IPS-18a (cell line): ENCODE results near the gene KIF4A.
A peak's percentile ranks its signal among the peaks of the same experiment; 100 is the strongest.
"Not testable (repeated sequence)": the region's sequence is repeated elsewhere in the genome, so short reads cannot be mapped to it uniquely, and the experiment has no call there.

Experiments used
- H3K27ac ChIP-seq: one replicate; pipeline ENCODE4 v1.5.1; 2013; ENCODE audit warnings: low read length
- H3K27me3 ChIP-seq: one replicate; pipeline ENCODE4 v1.6.1; 2013; ENCODE audit warnings: mild to moderate bottlenecking, low read length; ENCODE audit not compliant: control insufficient read depth, insufficient read depth
- H3K36me3 ChIP-seq: one replicate; pipeline ENCODE4 v1.6.1; 2013; ENCODE audit warnings: low read depth, low read length; ENCODE audit not compliant: control insufficient read depth
- H3K4me1 ChIP-seq: one replicate; pipeline ENCODE4 v1.6.1; 2013; ENCODE audit warnings: low read depth, low read length; ENCODE audit not compliant: control insufficient read depth
- H3K4me3 ChIP-seq: one replicate; pipeline ENCODE4 v1.5.1; 2013; ENCODE audit warnings: low read length
- H3K9ac ChIP-seq: one replicate; pipeline ENCODE4 v1.6.1; 2013; ENCODE audit warnings: mild to moderate bottlenecking, low read length, moderate library complexity
- H3K9me3 ChIP-seq: one replicate; pipeline ENCODE4 v1.6.1; 2013; ENCODE audit warnings: low read depth, low read length; ENCODE audit not compliant: control insufficient read depth

The KIF4A gene, protein sequence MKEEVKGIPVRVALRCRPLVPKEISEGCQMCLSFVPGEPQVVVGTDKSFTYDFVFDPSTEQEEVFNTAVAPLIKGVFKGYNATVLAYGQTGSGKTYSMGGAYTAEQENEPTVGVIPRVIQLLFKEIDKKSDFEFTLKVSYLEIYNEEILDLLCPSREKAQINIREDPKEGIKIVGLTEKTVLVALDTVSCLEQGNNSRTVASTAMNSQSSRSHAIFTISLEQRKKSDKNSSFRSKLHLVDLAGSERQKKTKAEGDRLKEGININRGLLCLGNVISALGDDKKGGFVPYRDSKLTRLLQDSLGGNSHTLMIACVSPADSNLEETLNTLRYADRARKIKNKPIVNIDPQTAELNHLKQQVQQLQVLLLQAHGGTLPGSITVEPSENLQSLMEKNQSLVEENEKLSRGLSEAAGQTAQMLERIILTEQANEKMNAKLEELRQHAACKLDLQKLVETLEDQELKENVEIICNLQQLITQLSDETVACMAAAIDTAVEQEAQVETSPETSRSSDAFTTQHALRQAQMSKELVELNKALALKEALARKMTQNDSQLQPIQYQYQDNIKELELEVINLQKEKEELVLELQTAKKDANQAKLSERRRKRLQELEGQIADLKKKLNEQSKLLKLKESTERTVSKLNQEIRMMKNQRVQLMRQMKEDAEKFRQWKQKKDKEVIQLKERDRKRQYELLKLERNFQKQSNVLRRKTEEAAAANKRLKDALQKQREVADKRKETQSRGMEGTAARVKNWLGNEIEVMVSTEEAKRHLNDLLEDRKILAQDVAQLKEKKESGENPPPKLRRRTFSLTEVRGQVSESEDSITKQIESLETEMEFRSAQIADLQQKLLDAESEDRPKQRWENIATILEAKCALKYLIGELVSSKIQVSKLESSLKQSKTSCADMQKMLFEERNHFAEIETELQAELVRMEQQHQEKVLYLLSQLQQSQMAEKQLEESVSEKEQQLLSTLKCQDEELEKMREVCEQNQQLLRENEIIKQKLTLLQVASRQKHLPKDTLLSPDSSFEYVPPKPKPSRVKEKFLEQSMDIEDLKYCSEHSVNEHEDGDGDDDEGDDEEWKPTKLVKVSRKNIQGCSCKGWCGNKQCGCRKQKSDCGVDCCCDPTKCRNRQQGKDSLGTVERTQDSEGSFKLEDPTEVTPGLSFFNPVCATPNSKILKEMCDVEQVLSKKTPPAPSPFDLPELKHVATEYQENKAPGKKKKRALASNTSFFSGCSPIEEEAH

DNA sequence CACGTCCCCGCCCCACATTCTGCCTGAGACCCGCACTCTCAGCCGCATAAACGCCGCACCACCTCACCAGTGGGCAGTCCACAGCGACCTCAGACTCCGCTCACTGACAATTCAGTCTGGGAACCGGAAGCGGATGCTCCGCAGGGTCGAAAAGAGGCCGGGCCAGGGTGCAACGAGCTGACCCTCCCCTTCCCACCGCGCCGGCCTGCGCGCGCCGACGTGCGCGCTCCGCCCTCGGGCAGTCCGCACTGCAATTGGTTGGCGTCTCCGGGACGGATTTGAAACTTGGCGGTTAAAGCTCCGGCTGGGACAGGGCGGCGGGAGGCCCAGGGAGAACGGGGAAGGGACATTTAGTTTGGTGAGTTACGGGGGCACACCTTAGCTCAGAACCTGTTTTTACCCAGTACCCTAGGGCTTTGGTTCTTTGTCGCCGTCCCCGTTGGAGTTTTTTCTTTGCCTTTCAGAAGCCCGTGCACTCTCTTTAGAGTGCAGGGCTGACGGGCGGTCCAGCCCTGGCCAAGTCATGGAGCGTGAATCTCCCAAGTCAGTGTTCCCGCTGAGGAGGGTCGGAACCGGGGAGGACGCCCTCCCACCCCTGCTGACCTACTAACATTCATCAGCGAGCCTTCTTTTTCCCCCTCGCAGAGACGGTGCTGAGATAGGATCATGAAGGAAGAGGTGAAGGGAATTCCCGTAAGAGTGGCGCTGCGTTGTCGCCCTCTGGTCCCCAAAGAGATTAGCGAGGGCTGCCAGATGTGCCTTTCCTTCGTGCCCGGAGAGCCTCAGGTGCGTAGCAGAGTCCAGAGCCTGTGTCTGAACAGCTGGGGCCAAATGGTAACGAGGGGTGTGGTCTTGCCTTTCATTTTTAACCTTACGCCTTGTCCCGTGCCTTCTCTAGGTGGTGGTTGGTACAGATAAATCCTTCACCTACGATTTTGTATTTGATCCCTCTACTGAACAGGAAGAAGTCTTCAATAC lies at the start of gene KIF4A, which contains the start of gene PDZD11:
KIF4A (plus strand) TSS at position 312 of the 978 bp plus-strand sequence; CDS start at position 667, 355 bp downstream.
PDZD11 (minus strand) TSS at position 135 of the 978 bp plus-strand sequence. CDS start 586 bp downstream, outside the sequence.
- H3K9ac ChIP-seq = peak within 1 kb of the TSS; percentile 67
- H3K4me3 ChIP-seq = peak within 1 kb of the TSS; percentile 67
- H3K9me3 ChIP-seq = peaks cover 9% of the 10 kb centered on the region
- H3K27me3 ChIP-seq = no peaks in the 10 kb centered on the region
- H3K36me3 ChIP-seq = peaks cover 15% of the 10 kb centered on the region
- no peaks in the 10 kb centered on the region for H3K4me1 ChIP-seq
- H3K27ac ChIP-seq = peak within 1 kb of the TSS; percentile 63

DNA sequence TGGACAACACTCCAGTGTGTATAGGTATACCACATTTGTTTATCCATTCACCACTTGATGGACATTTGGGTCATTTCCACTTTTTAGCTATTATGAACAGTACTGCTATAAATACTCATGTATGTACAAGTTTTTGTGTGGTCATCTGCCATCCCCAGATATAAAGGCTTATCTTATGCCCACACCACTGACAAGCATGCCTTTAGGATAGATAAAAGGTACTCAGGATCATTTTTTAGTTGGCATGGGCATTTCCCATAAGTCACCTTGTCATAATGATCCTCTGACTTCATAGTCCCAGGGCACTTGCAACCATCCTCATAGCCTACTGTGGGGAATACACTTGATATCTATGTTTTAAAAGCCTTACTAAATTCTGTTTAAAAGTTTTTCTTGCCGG lies 49.2 kb upstream of the KIF4A start:
- Histone ChIP-seq H3K9me3 (peaks cover 10% of the 10 kb centered on the region), H3K9ac (no peak overlapping the region), H3K4me1 (peaks cover 2% of the 10 kb centered on the region), H3K27ac (no peak overlapping the region), H3K4me3 (no peak overlapping the region), H3K27me3 (no peaks in the 10 kb centered on the region), H3K36me3 (no peaks in the 10 kb centered on the region)

DNA sequence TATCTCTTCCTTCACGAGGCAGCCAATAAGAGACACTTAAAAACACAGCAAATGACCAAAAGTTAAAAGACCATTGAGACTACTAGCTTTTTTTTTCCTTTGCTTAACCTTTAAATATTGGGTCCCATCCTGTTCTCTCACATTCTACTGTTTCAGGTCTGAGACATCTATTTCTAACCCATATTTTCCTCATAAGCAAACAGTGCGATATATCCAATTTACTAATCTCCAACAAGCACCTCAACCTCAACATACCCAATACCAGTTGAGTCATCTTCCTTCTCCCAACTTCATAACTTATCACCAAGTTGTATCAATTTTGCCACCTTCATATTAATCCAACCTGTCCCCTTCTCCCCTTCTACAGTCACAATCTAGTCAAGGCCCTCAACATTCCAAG lies 48.4 kb upstream of the KIF4A start:
- no peak overlapping the region for H3K27ac ChIP-seq
- no peak overlapping the region for H3K9ac ChIP-seq
- no peaks in the 10 kb centered on the region for H3K27me3 ChIP-seq
- no peak overlapping the region for H3K4me3 ChIP-seq
- peaks cover 2% of the 10 kb centered on the region for H3K4me1 ChIP-seq
- no peaks in the 10 kb centered on the region for H3K36me3 ChIP-seq
- H3K9me3 ChIP-seq = peaks cover 10% of the 10 kb centered on the region

DNA sequence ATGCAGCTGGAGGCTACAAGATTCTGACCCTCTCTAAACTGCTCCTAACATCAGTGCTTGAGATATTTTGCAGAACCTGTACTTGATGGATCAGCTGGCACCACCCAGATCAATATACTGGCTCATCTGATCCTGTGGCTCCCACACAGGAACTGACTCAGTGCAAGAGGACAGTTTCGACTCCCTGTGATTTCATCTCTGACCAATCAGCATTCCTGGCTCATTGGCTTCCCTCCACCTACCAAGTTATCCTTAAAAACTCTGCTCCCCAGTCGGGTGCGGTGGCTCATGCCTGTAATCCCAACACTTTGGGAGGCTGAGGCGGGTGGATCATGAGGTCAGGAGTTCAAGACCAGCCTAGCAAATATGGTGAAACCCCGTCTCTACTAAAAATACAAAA lies 46.3 kb upstream of the KIF4A start:
- H3K4me1 ChIP-seq, H3K4me3 ChIP-seq, H3K27me3 ChIP-seq, H3K9me3 ChIP-seq, H3K36me3 ChIP-seq, H3K9ac ChIP-seq, H3K27ac ChIP-seq: not testable (repeated sequence)

DNA sequence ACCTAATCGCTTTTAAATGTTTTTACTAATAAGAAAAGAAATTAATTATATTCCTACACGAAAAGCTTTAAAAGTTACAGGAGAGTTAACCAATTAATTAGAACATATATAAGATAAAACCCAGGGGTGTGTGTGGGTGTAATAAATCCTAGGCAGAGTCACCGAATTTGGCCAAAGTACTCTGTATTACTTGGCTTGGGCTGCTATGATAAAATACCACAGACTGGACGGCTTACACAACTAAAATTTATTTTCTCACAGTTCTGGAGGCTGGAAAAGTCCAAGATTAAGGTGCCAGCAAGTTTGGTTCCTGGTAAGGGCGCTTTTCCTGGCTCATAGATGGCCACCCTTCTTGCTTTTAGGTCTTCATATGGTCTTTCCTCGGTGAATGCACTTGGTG lies 45.0 kb upstream of the KIF4A start:
- no peaks in the 10 kb centered on the region for H3K36me3 ChIP-seq

DNA sequence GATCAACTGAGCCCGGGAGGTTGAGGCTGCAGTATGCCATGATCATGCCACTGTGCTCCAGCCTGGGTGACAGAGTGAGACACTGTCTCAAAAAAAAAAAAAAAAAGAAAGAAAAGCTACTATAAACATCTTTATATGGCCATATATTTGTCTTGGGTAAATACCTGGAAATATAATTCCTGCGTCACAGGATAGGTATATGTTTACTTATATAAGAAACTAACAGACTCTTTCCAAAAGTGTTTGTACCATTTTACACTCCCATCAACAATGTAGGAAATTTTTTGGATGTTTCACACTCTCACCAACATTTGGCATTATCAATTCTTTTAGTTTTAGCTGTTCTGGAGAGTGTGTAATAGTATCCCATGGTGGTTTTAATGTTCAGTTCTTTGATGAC lies 42.7 kb upstream of the KIF4A start:
- no peak overlapping the region for H3K9ac ChIP-seq
- no peaks in the 10 kb centered on the region for H3K9me3 ChIP-seq
- peaks cover 2% of the 10 kb centered on the region for H3K4me1 ChIP-seq
- no peaks in the 10 kb centered on the region for H3K27me3 ChIP-seq
- H3K27ac ChIP-seq = no peak overlapping the region
- no peak overlapping the region for H3K4me3 ChIP-seq
- no peaks in the 10 kb centered on the region for H3K36me3 ChIP-seq

More for the DNA sequence above, 45.0 kb upstream of the KIF4A start:
- Histone ChIP-seq H3K4me1 (peaks cover 2% of the 10 kb centered on the region), H3K4me3 (no peak overlapping the region), H3K27me3 (no peaks in the 10 kb centered on the region), H3K9me3 (no peaks in the 10 kb centered on the region), H3K27ac (no peak overlapping the region), H3K9ac (no peak overlapping the region)

DNA sequence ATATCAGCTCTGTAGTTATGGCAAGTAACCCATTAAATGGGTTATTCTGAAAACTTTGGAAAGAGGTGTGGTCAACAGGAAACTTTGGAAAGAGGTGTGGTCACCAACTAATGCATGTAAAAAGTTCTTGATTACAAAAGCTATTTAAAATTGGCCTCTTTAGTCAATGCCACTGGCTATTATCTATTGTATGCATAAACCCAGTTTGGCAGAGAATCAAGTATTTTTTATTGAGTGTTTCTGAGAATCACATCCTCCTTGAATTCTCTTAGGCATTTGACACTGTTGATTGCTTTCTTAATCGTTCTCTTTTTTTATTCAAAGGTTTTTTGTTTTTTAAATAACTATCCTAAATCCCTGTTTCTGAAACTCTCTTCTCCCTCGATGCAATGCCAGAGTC lies 37.4 kb upstream of the KIF4A start:
- Histone ChIP-seq H3K9ac (no peak overlapping the region), H3K4me3 (no peak overlapping the region), H3K27ac (no peak overlapping the region), H3K4me1 (no peaks in the 10 kb centered on the region), H3K9me3 (peaks cover 9% of the 10 kb centered on the region), H3K27me3 (no peaks in the 10 kb centered on the region), H3K36me3 (no peaks in the 10 kb centered on the region)

DNA sequence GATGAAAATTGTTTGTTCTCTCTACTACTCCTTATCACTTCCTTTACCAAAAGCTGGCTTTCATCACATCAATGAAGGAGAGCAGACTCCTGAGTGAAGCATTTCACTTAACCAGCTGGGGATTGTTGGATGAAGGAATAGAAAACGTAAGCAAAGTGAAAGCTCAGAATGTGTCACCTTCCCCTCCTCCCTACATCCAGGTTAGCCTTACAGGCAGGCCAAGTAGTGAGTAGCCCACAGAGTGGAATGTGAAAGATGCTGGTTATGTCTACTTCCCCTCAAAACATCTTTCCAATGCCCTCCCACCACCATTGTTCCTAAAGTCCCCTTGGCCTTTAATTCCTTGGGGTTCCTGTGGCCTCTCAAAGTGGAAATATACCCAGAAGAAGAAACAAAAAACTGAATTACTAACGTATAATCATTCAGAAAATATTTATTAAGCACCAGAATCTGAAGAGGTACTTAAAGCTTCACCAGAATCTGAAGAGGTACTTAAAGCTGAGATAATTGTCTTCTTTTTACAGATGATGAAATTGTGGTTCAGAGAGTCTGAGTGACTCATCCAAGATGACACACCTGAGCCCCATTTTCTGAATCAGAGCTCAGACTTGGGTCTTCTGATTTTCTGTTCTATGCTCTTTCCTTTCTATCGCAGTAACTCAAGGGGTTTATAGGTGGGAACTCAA lies 36.4 kb upstream of the KIF4A start:
- Histone ChIP-seq H3K9me3 (peaks cover 9% of the 10 kb centered on the region), H3K4me3 (no peak overlapping the region), H3K4me1 (no peaks in the 10 kb centered on the region), H3K36me3 (no peaks in the 10 kb centered on the region), H3K27me3 (no peaks in the 10 kb centered on the region), H3K9ac (no peak overlapping the region), H3K27ac (no peak overlapping the region)

DNA sequence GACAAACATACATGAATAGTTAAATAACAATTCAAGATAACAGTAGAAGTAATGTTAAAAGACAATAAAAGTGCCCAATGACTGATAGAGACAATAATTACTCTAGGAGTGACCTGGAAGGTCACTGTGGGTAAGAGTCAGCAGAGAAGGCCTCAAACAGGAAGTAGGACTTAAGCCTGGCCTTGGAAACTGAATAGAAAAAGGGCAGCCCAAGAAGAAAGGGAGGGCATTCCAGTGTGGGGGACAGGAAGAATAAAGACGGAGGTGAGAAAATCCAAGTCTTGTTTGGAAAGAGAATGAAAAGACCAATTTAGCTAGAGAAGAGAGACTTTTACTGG lies 35.9 kb upstream of the KIF4A start:
- peaks cover 9% of the 10 kb centered on the region for H3K9me3 ChIP-seq
- no peaks in the 10 kb centered on the region for H3K4me1 ChIP-seq
- H3K9ac ChIP-seq = no peak overlapping the region
- no peak overlapping the region for H3K4me3 ChIP-seq
- no peaks in the 10 kb centered on the region for H3K27me3 ChIP-seq
- no peak overlapping the region for H3K27ac ChIP-seq
- H3K36me3 ChIP-seq = no peaks in the 10 kb centered on the region

DNA sequence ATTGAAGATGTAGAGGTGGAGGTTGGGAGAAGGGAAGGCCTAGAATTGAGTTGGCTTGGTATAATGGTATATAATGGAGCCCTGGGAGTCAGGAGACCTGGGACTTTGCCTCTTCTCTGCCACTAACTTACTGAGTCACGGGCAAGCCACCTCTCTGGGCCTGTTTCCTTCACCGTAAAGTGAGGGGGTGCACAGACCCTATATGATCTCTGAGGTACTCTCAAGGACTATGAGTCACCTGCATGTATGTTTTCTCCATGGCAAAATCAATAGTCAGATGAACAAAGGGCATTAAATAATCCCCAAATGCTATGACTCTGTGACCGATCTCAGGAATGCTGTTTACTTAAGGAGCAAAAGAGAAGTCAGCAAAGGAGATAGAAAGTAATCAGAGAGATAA lies 35.0 kb upstream of the KIF4A start:
- peaks cover 9% of the 10 kb centered on the region for H3K9me3 ChIP-seq
- no peak overlapping the region for H3K4me3 ChIP-seq
- no peaks in the 10 kb centered on the region for H3K4me1 ChIP-seq
- H3K27me3 ChIP-seq = no peaks in the 10 kb centered on the region
- no peak overlapping the region for H3K9ac ChIP-seq
- no peak overlapping the region for H3K27ac ChIP-seq
- H3K36me3 ChIP-seq = no peaks in the 10 kb centered on the region
